ENCODE data around the gene GPX4. TPM values are rescaled to one million over a fixed set of nuclear protein-coding genes. Genes with fewer than 3 reads are reported as not detected.
A peak's percentile ranks its signal among the peaks of the same experiment; 100 is the strongest.

Gene GPX4
- total RNA-seq, 1 donor from 2014 or later, result 245 TPM

DNA sequence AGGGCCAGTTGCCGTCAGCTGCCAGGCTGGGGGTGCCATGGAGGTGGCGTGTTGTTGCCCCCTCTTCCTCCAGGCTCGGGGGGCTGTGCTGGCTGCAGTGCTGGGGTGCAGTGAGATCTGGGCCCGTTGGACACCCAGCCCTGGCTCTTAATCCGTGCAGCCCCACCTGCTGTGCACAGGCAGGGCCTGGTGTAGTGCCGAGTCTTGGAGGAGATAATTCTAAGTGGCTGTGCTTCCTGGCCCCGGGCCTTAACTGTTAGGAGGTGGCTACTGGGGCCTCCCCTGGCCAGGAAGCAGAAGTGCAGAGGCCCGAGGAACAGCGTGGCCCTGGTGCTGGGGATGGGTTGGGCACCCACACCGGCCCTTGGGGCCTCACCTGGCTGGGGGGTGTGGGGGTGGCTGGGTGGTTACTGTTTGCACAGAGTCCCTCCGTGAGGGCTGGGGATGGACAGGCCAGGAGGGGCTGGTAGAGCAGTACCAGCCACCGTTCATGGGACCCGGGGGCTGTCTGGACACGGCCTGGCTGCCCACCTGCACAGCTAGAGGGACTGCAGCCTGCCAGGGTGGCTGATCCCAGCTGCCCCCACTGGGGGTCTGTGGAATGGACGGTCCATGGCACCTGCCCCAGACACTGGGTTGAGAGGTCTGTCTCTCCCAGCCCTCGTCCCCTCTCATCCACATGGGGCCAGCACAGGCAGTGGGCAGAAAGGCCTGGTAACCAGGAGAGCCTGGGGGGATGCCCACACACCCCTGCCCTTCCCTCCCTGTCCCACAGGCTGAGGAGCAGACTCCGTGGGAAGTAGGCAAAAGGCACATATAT is 3.3 kb downstream of the GPX4 start:
- H3K4me1 Mint-ChIP-seq (ENCODE audit: low read depth), result peaks cover 35% of the 10 kb centered on the region
- peak overlapping the region; percentile 59 for H3K27ac Mint-ChIP-seq (ENCODE audit: unreplicated experiment)
- peak; percentile 40 for TF ChIP-seq CTCF (IDR thresholded peaks at IDR 0.05)
- no peaks in the 10 kb centered on the region for H3K9me3 Mint-ChIP-seq (ENCODE audit: low read depth)
- peaks cover 1% of the 10 kb centered on the region for H3K36me3 Mint-ChIP-seq (ENCODE audit: low read depth)
- no peaks in the 10 kb centered on the region for H3K27me3 Mint-ChIP-seq (ENCODE audit: low read depth)
- peak overlapping the region; percentile 4 for H3K4me3 Mint-ChIP-seq (ENCODE audit: unreplicated experiment)
- no peak for DNase-seq (ENCODE audit: low spot score)

- Mint-ChIP-seq H3K27me3 (ENCODE audit: low read depth) (no peaks in the 10 kb centered on the region), H3K36me3 (ENCODE audit: low read depth) (peaks cover 1% of the 10 kb centered on the region), H3K9me3 (ENCODE audit: low read depth) (no peaks in the 10 kb centered on the region), H3K4me3 (ENCODE audit: unreplicated experiment) (no peak overlapping the region), H3K4me1 (ENCODE audit: low read depth) (peaks cover 27% of the 10 kb centered on the region), H3K27ac (ENCODE audit: unreplicated experiment) (no peak overlapping the region)
- TF ChIP-seq CTCF (IDR thresholded peaks at IDR 0.05), result no peak
- no peak for DNase-seq (ENCODE audit: low spot score)
Measured at GRCh38 chr19:1107661-1108261, 4.0 kb downstream of the GPX4 start.

DNA sequence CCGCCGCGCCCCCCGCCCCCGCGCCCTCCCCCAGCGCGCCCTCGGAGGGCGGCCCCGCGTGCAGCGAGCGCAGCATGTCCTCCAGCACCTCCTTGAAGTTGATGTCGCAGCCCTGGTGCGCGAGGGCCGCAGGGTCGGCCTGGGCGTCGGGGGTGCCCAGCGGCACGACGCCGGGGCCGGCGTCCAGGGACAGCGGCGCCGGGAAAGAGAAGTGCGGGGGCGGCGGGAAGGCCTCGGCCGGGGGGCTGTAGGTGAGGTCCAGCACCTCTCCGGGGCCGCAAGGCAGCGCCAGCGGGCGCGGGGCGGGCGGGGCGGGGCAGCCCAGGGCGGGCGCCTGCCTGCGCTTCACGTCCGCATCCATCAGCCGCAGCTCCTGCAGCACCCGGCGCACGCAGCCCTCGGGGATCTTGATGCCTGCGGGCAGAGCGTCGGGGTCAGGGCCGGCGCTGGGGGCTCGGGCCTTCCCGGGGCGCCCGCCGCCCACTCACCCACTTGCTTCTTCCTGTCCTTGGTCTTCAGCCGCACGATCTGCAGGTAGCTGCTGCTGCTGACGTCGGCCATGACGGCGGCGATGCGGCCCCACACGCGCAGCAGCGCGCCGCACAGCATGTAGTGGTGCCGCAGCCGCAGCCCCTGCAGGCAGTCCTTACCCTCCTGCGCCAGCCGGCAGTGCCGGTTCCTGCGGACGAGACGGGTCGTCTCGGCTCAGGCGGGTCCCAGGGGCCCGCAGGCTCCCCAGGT is 4.7 kb downstream of the GPX4 start:
- no peak for TF ChIP-seq CTCF (IDR thresholded peaks at IDR 0.05)
- Mint-ChIP-seq H3K27me3 (ENCODE audit: low read depth) (no peaks in the 10 kb centered on the region), H3K4me1 (ENCODE audit: low read depth) (peaks cover 21% of the 10 kb centered on the region), H3K4me3 (ENCODE audit: unreplicated experiment) (no peak overlapping the region), H3K27ac (ENCODE audit: unreplicated experiment) (no peak overlapping the region), H3K9me3 (ENCODE audit: low read depth) (no peaks in the 10 kb centered on the region), H3K36me3 (ENCODE audit: low read depth) (peaks cover 1% of the 10 kb centered on the region)
- DNase-seq (ENCODE audit: low spot score), result no peak

- Mint-ChIP-seq H3K4me1 (ENCODE audit: low read depth) (peaks cover 25% of the 10 kb centered on the region), H3K36me3 (ENCODE audit: low read depth) (peaks cover 1% of the 10 kb centered on the region), H3K9me3 (ENCODE audit: low read depth) (no peaks in the 10 kb centered on the region), H3K27ac (ENCODE audit: unreplicated experiment) (no peak overlapping the region), H3K27me3 (ENCODE audit: low read depth) (no peaks in the 10 kb centered on the region), H3K4me3 (ENCODE audit: unreplicated experiment) (no peak overlapping the region)
- TF ChIP-seq CTCF (IDR thresholded peaks at IDR 0.05), result no peak
- no peak for DNase-seq (ENCODE audit: low spot score)
Measured at GRCh38 chr19:1109032-1109551, 5.3 kb downstream of the GPX4 start.

All from chondrocyte (in vitro differentiated cells).